Upper lobe of left lung (tissue), 6 donors: ENCODE measurements around the gene D2HGDH. TPM values are rescaled to one million over a fixed set of nuclear protein-coding genes. Genes with fewer than 3 reads are reported as not detected.

Experiments used
- ATAC-seq, 2 donors: fragments of 200-7000 bp; cut with Tn5 transposase; one replicate each; pipeline ENCODE4 v1.9.1; 2022; ENCODE audit warnings: mild to moderate bottlenecking in 2 of 2, moderate library complexity in 2 of 2; ENCODE audit not compliant: low FRiP score in 2 of 2
- DNase-seq, 2 donors: peaks; one replicate each; pipeline ENCODE4 v3.0.0-alpha.2; 2019 to 2020
- H3K27ac ChIP-seq, 4 donors: fragments of 200-600 bp; sonication (generic); one replicate each; pipeline ENCODE4 v1.5.1; 2016 to 2019
- H3K27me3 ChIP-seq, 4 donors: fragments of 200-600 bp; sonication (generic); one replicate each; pipeline ENCODE4 v1.5.1; 2017 to 2019
- H3K36me3 ChIP-seq, 4 donors: fragments of 200-600 bp; sonication (generic); one replicate each; pipeline ENCODE4 v1.5.1; 2016 to 2019
- H3K4me1 ChIP-seq, 4 donors: fragments of 200-600 bp; sonication (generic); one replicate each; pipeline ENCODE4 v1.5.1; 2018 to 2019
- H3K4me3 ChIP-seq, 4 donors: fragments of 200-600 bp; sonication (generic); one replicate each; pipeline ENCODE4 v1.5.1; 2017 to 2019; ENCODE audit warnings: mild to moderate bottlenecking in 2 of 4, moderate library complexity in 1 of 4
- H3K9me3 ChIP-seq, 4 donors: fragments of 200-600 bp; sonication (generic); one replicate each; pipeline ENCODE4 v1.5.1; 2018 to 2019
- EP300 ChIP-seq, 4 donors: sonication (generic); formaldehyde crosslinking; IDR thresholded peaks; one replicate each; pipeline ENCODE4 v1.5.1; 2017; ENCODE audit warnings: antibody characterized with exemption in 4 of 4, control low read depth in 2 of 4
- POLR2A ChIP-seq, 4 donors: fragments of 450-650 bp; IDR thresholded peaks; one replicate each; pipeline ENCODE4 v1.5.1; 2016 to 2017; ENCODE audit warnings: antibody characterized with exemption in 4 of 4, mild to moderate bottlenecking in 2 of 4
- POLR2AphosphoS5 ChIP-seq, 2 donors: sonication (generic); formaldehyde crosslinking; IDR thresholded peaks; one replicate each; pipeline ENCODE4 v1.5.1; 2017; ENCODE audit warnings: antibody characterized with exemption in 2 of 2
- WGBS, 2 donors: methylation state at CpG; one replicate each; pipeline ENCODE4 v1.1.5; 2017 to 2018; 5-methylcytosine and 5-hydroxymethylcytosine counted together
- total RNA-seq, 6 donors: library from RNA; depleted of rRNA in 4 of 6; stranded (reverse); fragments of >200 nt in 4 of 6; gene quantifications; one replicate each; pipeline versions ENCODE4 v1.1.0 to v1.2.1, GENCODE V29; 2016 to 2021
- TF ChIP-seq, protein P1 (sequence below), 6 experiments: fragments of 450-650 bp in 4 of 6; fragments of 200-600 bp in 2 of 6; sonication (generic) in 2 of 6; IDR thresholded peaks; one replicate each; pipeline ENCODE4 v1.5.1; 2016 to 2019; ENCODE audit warnings: antibody characterized with exemption in 6 of 6
- donor health status: DM: no; HTN: no; CAD: no; lungs with moderate emphysema.
- donor health status: DM: no; HTN: yes; CAD: no; lungs with severe emphysema.

D2HGDH gene
- total RNA-seq, 6 donors from 2014 or later: 12.5 to 155 (median 35.8) TPM

GRCh38 chr2:241701399-241702154 is 32.9 kb upstream of the D2HGDH start, which contains the start of gene ING5:
TSS of gene ING5 (plus strand) at chr2:241702039. CDS start at chr2:241702066, 27 bp downstream.
- H3K4me3 ChIP-seq: peak within 1 kb of the TSS; percentile 81 to 98 (median 96)
- peaks cover 11 to 26% (median 19%) of the 10 kb centered on the region in 4 donors for H3K4me1 ChIP-seq
- H3K9me3 ChIP-seq: no peaks in the 10 kb centered on the region
- H3K27ac ChIP-seq: peak within 1 kb of the TSS; percentile 87 to 95 (median 93)
- TF ChIP-seq, protein P1, sequence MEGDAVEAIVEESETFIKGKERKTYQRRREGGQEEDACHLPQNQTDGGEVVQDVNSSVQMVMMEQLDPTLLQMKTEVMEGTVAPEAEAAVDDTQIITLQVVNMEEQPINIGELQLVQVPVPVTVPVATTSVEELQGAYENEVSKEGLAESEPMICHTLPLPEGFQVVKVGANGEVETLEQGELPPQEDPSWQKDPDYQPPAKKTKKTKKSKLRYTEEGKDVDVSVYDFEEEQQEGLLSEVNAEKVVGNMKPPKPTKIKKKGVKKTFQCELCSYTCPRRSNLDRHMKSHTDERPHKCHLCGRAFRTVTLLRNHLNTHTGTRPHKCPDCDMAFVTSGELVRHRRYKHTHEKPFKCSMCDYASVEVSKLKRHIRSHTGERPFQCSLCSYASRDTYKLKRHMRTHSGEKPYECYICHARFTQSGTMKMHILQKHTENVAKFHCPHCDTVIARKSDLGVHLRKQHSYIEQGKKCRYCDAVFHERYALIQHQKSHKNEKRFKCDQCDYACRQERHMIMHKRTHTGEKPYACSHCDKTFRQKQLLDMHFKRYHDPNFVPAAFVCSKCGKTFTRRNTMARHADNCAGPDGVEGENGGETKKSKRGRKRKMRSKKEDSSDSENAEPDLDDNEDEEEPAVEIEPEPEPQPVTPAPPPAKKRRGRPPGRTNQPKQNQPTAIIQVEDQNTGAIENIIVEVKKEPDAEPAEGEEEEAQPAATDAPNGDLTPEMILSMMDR (IDR thresholded peaks at IDR 0.05): peak in 3 of 6 experiments; percentile 30 to 60 (median 54)
- TF ChIP-seq POLR2A (IDR thresholded peaks at IDR 0.05): peak in 3 of 4 donors; percentile 35 to 88 (median 84)
- TF ChIP-seq EP300 (IDR thresholded peaks at IDR 0.05): no peak
- peak; percentile 36 to 40 for TF ChIP-seq POLR2AphosphoS5 (IDR thresholded peaks at IDR 0.05)
- peak; percentile 93 to 94 for ATAC-seq
- no peaks in the 10 kb centered on the region for H3K27me3 ChIP-seq
- 0 to 2% methylated on average over 7 of the region's 96 CpGs for WGBS, 2 donors
- peak; percentile 97 to 100 for DNase-seq
- H3K36me3 ChIP-seq: peaks cover 0 to 17% (median 11%) of the 10 kb centered on the region in 4 donors

- H3K27me3 ChIP-seq: no peaks in the 10 kb centered on the region
- TF ChIP-seq, protein P1 (IDR thresholded peaks at IDR 0.05): peak; percentile 25 to 71 (median 47)
- TF ChIP-seq EP300 (IDR thresholded peaks at IDR 0.05): no peak
- DNase-seq (peak; percentile 89 to 96), ATAC-seq (peak; percentile 94)
- H3K4me3 ChIP-seq: peak overlapping the region; percentile 81 to 98 (median 96)
- peak overlapping the region; percentile 87 to 95 (median 93) for H3K27ac ChIP-seq
- 0 to 3% methylated on average over 5 to 14 of the region's 98 CpGs for WGBS, 2 donors
- H3K9me3 ChIP-seq: no peaks in the 10 kb centered on the region
- peaks cover 11 to 26% (median 19%) of the 10 kb centered on the region in 4 donors for H3K4me1 ChIP-seq
- H3K36me3 ChIP-seq: peaks cover 0 to 25% (median 16%) of the 10 kb centered on the region in 4 donors
Measured at GRCh38 chr2:241702155-241703031, 32.0 kb upstream of the D2HGDH start.

- Histone ChIP-seq H3K9me3 (no peaks in the 10 kb centered on the region), H3K27ac (peak overlapping the region; percentile 55 to 94 (median 90)), H3K4me1 (peaks cover 11 to 26% (median 19%) of the 10 kb centered on the region in 4 donors), H3K36me3 (peaks cover 0 to 32% (median 20%) of the 10 kb centered on the region in 4 donors), H3K4me3 (peak overlapping the region; percentile 81 to 98 (median 96)), H3K27me3 (no peaks in the 10 kb centered on the region)
- ATAC-seq: peak in 1 of 2 donors; percentile 16
- WGBS, 2 donors: 43 to 64% methylated on average over 9 to 11 of the region's 11 CpGs
- TF ChIP-seq POLR2A (IDR thresholded peaks at IDR 0.05): no peak
- TF ChIP-seq, protein P1 (IDR thresholded peaks at IDR 0.05): no peak
- no peak for TF ChIP-seq EP300 (IDR thresholded peaks at IDR 0.05)
- TF ChIP-seq POLR2AphosphoS5 (IDR thresholded peaks at IDR 0.05): no peak
- DNase-seq: no peak
Measured at GRCh38 chr2:241703032-241703604, 31.3 kb upstream of the D2HGDH start.

DNA sequence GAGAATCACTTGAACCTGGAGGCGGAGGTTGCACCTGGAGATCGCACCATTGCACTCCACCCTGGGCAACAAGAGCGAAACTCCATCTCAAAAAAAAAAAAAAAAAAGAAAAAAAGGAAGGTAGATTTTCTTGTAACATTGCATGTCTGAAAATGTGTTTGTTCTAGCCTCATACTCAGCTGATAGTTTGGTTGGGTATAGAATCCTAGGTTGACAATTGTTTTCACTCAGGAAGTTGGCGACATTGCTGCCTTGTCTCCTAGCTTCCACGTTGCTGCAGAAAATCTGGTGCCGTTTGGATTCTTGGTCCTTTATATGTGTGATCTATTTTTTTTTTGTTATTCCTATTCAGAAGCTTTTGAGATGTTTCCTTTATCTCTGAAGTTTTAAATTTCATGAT is 27.9 kb upstream of the D2HGDH start:
- DNase-seq (no peak), ATAC-seq (no peak)
- Histone ChIP-seq H3K27me3 (no peaks in the 10 kb centered on the region), H3K4me3 (no peak overlapping the region), H3K9me3 (no peaks in the 10 kb centered on the region), H3K27ac (no peak overlapping the region), H3K4me1 (peaks cover 6 to 15% (median 10%) of the 10 kb centered on the region in 4 donors), H3K36me3 (peaks cover 13 to 65% (median 49%) of the 10 kb centered on the region in 4 donors)
- TF ChIP-seq, protein P1 (IDR thresholded peaks at IDR 0.05): no peak
- no peak for TF ChIP-seq POLR2A (IDR thresholded peaks at IDR 0.05)
- no peak for TF ChIP-seq EP300 (IDR thresholded peaks at IDR 0.05)
- TF ChIP-seq POLR2AphosphoS5 (IDR thresholded peaks at IDR 0.05): no peak
- WGBS, 2 donors: 96 to 99% methylated on average over 6 of the region's 6 CpGs
